Lung (tissue), 12 donors: ENCODE measurements around the gene CAMK1D. TPM values are rescaled to one million over a fixed set of nuclear protein-coding genes. Genes with fewer than 3 reads are reported as not detected.

Source experiments
- ATAC-seq: fragments of 200-7000 bp; cut with Tn5 transposase; one replicate; pipeline ENCODE4 v1.9.1; 2020; ENCODE audit warnings: moderate number of reproducible peaks; ENCODE audit not compliant: insufficient read depth, low FRiP score
- DNase-seq, 3 donors: peaks; one replicate each; pipeline ENCODE4 v3.0.0-alpha.2; 2013 to 2017
- H3K27ac ChIP-seq, 2 donors: one replicate each; pipeline ENCODE4 v1.5.1; 2013; ENCODE audit warnings: mild to moderate bottlenecking in 2 of 2, moderate library complexity in 2 of 2, control low read depth in 1 of 2, inconsistent platforms in 1 of 2, low read depth in 1 of 2, low read length in 1 of 2
- H3K27me3 ChIP-seq, 3 donors: one replicate each; pipeline ENCODE4 v1.5.1; 2013; ENCODE audit warnings: low read length in 2 of 3; ENCODE audit not compliant: control insufficient read depth in 3 of 3, insufficient read depth in 3 of 3
- H3K36me3 ChIP-seq, 4 donors: one replicate each; pipeline ENCODE4 v1.5.1; 2013; ENCODE audit warnings: low read length in 4 of 4, mild to moderate bottlenecking in 1 of 4, moderate library complexity in 1 of 4; ENCODE audit not compliant: control insufficient read depth in 4 of 4, insufficient read depth in 4 of 4
- H3K4me1 ChIP-seq, 5 donors: one replicate each; pipeline ENCODE4 v1.5.1; 2013; ENCODE audit warnings: low read length in 5 of 5, mild to moderate bottlenecking in 2 of 5, moderate library complexity in 1 of 5; ENCODE audit not compliant: control insufficient read depth in 5 of 5, insufficient read depth in 5 of 5
- H3K4me3 ChIP-seq: one replicate; pipeline ENCODE4 v1.5.1; 2013; ENCODE audit warnings: mild to moderate bottlenecking, control low read depth, moderate library complexity
- H3K9ac ChIP-seq, 2 donors: one replicate each; pipeline ENCODE4 v1.5.1; 2013; ENCODE audit warnings: low read length in 2 of 2, control low read depth in 1 of 2; ENCODE audit not compliant: insufficient read depth in 1 of 2
- H3K9me3 ChIP-seq, 4 donors: one replicate each; pipeline ENCODE4 v1.5.1; 2013; ENCODE audit warnings: low read length in 3 of 4, mild to moderate bottlenecking in 1 of 4, moderate library complexity in 1 of 4; ENCODE audit not compliant: control insufficient read depth in 4 of 4, insufficient read depth in 3 of 4
- WGBS, 2 donors: extraction: QIAGEN DNeasy Blood & Tissue Kit; methylation state at CpG; one replicate each; pipeline ENCODE4 v1.1.7; 2013; 5-methylcytosine and 5-hydroxymethylcytosine counted together
- polyA plus RNA-seq, 2 donors: library from polyadenylated mRNA; stranded (reverse); fragments of 200-250 nt; gene quantifications; one replicate each; pipeline ENCODE4 v1.2.1, GENCODE V29; 2013
- total RNA-seq, 2 donors: library from RNA; depleted of rRNA in 1 of 2; stranded (reverse); fragments of >200 nt in 1 of 2; gene quantifications; one replicate each; pipeline ENCODE4 v1.2.1, GENCODE V29; 2014 to 2021
- TF ChIP-seq, protein P1 (sequence below): IDR thresholded peaks from 2 replicates; pipeline ENCODE4 v1.5.1; 2012; ENCODE audit warnings: mild to moderate bottlenecking; ENCODE audit errors: control extremely low read depth, extremely low read depth
- donor health status: control.
- donor health status: control.
- donor health status: Bipolar disorder and iron deficiency.
- donor health status: healthy.
- donor health status: DM: yes; HTN: yes; CAD: no.

The CAMK1D gene
- total and polyA plus RNA-seq, 4 donors = 3.2 to 37.4 (median 7.0) TPM

GRCh38 chr10:12799714-12800113 is 450.4 kb downstream of the CAMK1D start:
- Histone ChIP-seq H3K27me3 (no peaks in the 10 kb centered on the region), H3K27ac (no peak overlapping the region), H3K36me3 (no peaks in the 10 kb centered on the region), H3K9me3 (no peaks in the 10 kb centered on the region), H3K4me1 (peaks cover 0 to 25% (median 2%) of the 10 kb centered on the region in 5 donors), H3K9ac (no peak overlapping the region), H3K4me3 (no peak overlapping the region)
- no peak for DNase-seq
- TF ChIP-seq, protein P1, sequence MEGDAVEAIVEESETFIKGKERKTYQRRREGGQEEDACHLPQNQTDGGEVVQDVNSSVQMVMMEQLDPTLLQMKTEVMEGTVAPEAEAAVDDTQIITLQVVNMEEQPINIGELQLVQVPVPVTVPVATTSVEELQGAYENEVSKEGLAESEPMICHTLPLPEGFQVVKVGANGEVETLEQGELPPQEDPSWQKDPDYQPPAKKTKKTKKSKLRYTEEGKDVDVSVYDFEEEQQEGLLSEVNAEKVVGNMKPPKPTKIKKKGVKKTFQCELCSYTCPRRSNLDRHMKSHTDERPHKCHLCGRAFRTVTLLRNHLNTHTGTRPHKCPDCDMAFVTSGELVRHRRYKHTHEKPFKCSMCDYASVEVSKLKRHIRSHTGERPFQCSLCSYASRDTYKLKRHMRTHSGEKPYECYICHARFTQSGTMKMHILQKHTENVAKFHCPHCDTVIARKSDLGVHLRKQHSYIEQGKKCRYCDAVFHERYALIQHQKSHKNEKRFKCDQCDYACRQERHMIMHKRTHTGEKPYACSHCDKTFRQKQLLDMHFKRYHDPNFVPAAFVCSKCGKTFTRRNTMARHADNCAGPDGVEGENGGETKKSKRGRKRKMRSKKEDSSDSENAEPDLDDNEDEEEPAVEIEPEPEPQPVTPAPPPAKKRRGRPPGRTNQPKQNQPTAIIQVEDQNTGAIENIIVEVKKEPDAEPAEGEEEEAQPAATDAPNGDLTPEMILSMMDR = no peak
- 82 to 90% methylated on average over 5 of the region's 5 CpGs for WGBS, 2 donors
- no peak for ATAC-seq

GRCh38 chr10:12800302-12800701 is 451.0 kb downstream of the CAMK1D start:
- Histone ChIP-seq H3K4me1 (peaks cover 0 to 20% (median 2%) of the 10 kb centered on the region in 5 donors), H3K9ac (no peak overlapping the region), H3K4me3 (no peak overlapping the region), H3K36me3 (no peaks in the 10 kb centered on the region), H3K9me3 (no peaks in the 10 kb centered on the region), H3K27me3 (no peaks in the 10 kb centered on the region), H3K27ac (no peak overlapping the region)
- DNase-seq (no peak), ATAC-seq (no peak)
- TF ChIP-seq, protein P1 = no peak
- WGBS, 2 donors = 73 to 88% methylated on average over 4 of the region's 4 CpGs

GRCh38 chr10:12801214-12802087 is 452.1 kb downstream of the CAMK1D start:
- H3K27me3 ChIP-seq = no peaks in the 10 kb centered on the region
- H3K4me1 ChIP-seq = peaks cover 0 to 9% (median 3%) of the 10 kb centered on the region in 5 donors
- peaks cover 0 to 2% (median 0%) of the 10 kb centered on the region in 4 donors for H3K36me3 ChIP-seq
- no peak overlapping the region for H3K27ac ChIP-seq
- no peak overlapping the region for H3K9ac ChIP-seq
- peaks cover 0 to under 1% (median 0%) of the 10 kb centered on the region in 4 donors for H3K9me3 ChIP-seq
- TF ChIP-seq, protein P1 = no peak
- H3K4me3 ChIP-seq = no peak overlapping the region
- no peak for DNase-seq
- 87 to 96% methylated on average over 3 of the region's 3 CpGs for WGBS, 2 donors
- no peak for ATAC-seq
